ENCODE data around the gene OMA1.

Gene OMA1

DNA sequence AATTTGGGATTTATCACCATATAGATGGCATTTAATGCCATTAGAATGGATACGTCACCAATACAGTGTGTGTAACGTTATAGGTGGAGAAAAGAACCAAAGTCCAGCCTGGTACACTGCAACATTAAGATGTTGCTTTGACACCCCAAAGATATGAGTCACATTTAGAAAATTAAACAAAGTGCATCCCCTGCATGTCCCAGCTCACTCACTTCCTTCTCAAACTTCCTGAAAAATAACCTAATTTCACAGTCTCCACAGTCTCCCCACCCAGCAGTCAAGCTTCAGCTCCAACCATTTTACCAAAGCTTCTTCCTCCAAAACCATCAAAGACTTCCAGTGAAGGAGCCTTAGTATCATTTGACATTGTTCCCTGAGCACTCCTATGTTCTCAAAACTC lies 111.9 kb downstream of the OMA1 start:
- no peak for DNase-seq (ENCODE audit: low read depth)
- H3K4me3 ChIP-seq (ENCODE audit: low read length), result no peak overlapping the region
- TF ChIP-seq, protein P1, sequence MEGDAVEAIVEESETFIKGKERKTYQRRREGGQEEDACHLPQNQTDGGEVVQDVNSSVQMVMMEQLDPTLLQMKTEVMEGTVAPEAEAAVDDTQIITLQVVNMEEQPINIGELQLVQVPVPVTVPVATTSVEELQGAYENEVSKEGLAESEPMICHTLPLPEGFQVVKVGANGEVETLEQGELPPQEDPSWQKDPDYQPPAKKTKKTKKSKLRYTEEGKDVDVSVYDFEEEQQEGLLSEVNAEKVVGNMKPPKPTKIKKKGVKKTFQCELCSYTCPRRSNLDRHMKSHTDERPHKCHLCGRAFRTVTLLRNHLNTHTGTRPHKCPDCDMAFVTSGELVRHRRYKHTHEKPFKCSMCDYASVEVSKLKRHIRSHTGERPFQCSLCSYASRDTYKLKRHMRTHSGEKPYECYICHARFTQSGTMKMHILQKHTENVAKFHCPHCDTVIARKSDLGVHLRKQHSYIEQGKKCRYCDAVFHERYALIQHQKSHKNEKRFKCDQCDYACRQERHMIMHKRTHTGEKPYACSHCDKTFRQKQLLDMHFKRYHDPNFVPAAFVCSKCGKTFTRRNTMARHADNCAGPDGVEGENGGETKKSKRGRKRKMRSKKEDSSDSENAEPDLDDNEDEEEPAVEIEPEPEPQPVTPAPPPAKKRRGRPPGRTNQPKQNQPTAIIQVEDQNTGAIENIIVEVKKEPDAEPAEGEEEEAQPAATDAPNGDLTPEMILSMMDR (IDR thresholded peaks at IDR 0.05; ENCODE audit: insufficient read depth, low read depth, low read length, missing control alignments), result no peak

DNA sequence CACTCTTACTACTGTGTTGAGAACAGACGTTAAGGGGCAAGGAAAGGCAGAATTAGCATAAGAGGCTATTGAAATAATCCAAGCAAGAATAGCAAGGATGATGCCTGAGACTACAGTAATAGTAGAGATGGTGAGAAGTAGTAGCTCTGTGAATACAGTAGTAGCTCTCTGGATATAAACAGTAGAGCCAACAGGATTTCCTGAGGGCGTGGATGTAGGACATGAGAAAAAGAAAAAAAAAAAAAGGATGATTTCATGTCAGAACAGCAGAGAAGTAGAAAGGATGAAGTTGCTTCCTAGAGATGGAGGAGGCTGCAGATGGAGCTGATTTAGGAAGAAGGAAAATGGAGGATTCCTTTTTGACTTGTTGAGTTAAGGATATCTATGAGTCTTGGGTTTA lies 112.3 kb downstream of the OMA1 start:
- no peak overlapping the region for H3K4me3 ChIP-seq (ENCODE audit: low read length)
- TF ChIP-seq, protein P1 (IDR thresholded peaks at IDR 0.05; ENCODE audit: insufficient read depth, low read depth, low read length, missing control alignments), result no peak
- DNase-seq (ENCODE audit: low read depth), result no peak

DNA sequence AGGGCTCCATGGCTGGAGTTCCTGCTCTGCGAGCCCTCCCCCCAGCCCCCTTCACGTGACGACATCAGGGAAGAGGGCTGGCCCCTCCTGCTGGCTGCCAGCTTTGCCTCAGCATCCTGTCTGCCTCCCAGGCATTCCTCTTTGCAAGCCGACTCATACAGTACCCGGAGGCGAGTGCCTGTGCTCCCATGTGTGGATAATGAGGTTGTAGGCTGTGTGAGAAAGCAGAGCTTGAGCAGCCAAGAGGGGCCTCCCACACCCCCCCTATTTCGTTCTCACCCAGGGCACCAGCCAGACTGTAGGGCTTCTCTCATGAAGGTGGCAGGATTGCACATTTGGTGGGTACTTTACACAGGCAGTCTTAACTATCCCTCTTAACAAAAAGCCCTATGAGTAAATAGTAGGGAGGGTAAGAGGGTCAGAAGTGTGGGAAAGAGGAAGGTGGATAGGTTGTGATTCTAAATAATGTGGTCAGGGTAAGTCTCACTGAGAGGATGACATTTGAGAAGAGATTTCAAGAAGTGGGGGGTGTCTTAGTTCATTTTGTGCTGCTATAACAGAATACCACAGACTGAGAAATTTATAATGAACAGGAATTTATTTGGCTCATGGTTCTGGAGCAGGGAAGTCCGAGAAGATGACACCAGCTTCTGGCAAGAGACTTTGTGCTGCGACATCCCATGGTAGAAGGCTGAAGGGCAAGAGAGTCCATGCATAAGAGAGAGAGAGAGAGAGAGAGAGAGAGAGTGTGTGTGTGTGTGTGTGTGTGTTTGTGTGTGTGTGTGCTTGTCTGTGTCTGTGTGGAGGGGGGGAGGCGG lies 113.5 kb downstream of the OMA1 start:
- peak; percentile 47 for DNase-seq (ENCODE audit: low read depth)
- no peak overlapping the region for H3K4me3 ChIP-seq (ENCODE audit: low read length)
- TF ChIP-seq, protein P1 (IDR thresholded peaks at IDR 0.05; ENCODE audit: insufficient read depth, low read depth, low read length, missing control alignments), result no peak

DNA sequence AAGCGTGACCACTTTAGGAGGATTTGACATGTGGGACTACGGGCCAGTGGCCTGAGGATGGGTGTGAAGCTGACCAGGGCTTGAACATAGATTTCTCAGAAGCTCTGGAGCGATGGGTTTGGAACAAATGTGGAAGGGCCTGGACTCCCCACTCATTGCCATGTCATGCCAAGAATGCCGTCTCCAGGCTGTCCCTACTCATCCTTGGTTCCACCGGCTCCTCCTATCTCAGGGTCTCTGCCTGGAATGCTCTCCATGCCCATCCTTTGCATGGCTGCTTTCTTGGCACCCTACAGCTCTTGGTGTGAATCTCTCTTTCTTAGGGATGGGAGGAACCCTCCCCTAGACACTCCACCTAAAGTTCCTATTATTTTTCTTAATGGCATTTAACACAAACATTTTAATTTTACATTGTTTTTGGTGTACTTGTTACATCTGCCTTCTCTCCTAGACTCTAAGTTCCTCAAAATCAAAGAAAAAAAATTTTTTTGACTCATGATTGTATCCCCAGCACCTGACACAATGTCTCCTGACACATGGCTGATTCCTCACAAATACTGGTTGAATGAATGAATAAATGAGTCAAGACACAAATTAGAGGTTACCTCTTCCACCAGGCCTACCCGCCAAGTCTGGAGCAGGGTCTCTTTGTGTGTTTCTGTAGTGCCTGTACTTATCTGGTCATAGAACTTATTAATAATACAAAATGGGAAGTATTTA lies 114.5 kb downstream of the OMA1 start:
- no peak overlapping the region for H3K4me3 ChIP-seq (ENCODE audit: low read length)
- TF ChIP-seq, protein P1 (IDR thresholded peaks at IDR 0.05; ENCODE audit: insufficient read depth, low read depth, low read length, missing control alignments), result no peak

More for the DNA sequence above, 114.5 kb downstream of the OMA1 start:
- DNase-seq (ENCODE audit: low read depth), result no peak

Measured in epithelial cell of esophagus (primary cell).